ENCODE data around the gene PRDM16. TPM values are rescaled to one million over a fixed set of nuclear protein-coding genes. Genes with fewer than 3 reads are reported as not detected.

PRDM16 gene
- polyA plus RNA-seq, 2 of the 4 experiments (the other 2 are of a cell fraction): 0.03 to 0.35 TPM

- 0 out of 6 replicates have a peak, but pooled peaks of 1 of the 2 experiments have one; percentile 22 for ATAC-seq
- Histone ChIP-seq H3K9me3 (0 out of 3 replicates have a peak, but pooled peaks cover 2% of the 10 kb centered on the region), H3K27ac (no peak overlapping the region), H3K4me2 (no peak overlapping the region), H3K4me1 (peaks cover 3% of the 10 kb centered on the region; the same call in 1 of the 3 replicates), H3K4me3 (no peak overlapping the region)
- POLR2A ChIA-PET: no interaction called here
- DNase-seq (ENCODE audit: low read depth in 1 of 2, low spot score in 1 of 2): no peak
- WGBS (ENCODE audit: missing lambda C conversion rate): 9% methylated on average over 13 of the region's 15 CpGs
- TF ChIP-seq TFCP2L1 (CRISPR knock-in tag; IDR thresholded peaks at IDR 0.05) (no peak), ZSCAN20 (CRISPR knock-in tag; IDR thresholded peaks at IDR 0.05) (no peak), NR3C1 (IDR thresholded peaks at IDR 0.05) (no peak), KDM5A (IDR thresholded peaks at IDR 0.05) (no peak), FOSL2 (IDR thresholded peaks at IDR 0.05) (no peak), FOSL2 (CRISPR knock-in tag; IDR thresholded peaks at IDR 0.05) (no peak), ESRRA (IDR thresholded peaks at IDR 0.05; ENCODE audit: borderline replicate concordance, low read length) (no peak), CHD2 (IDR thresholded peaks at IDR 0.05; ENCODE audit: low read length, partially characterized antibody) (no peak)
- TF ChIP-seq, protein P1, sequence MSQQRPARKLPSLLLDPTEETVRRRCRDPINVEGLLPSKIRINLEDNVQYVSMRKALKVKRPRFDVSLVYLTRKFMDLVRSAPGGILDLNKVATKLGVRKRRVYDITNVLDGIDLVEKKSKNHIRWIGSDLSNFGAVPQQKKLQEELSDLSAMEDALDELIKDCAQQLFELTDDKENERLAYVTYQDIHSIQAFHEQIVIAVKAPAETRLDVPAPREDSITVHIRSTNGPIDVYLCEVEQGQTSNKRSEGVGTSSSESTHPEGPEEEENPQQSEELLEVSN (IDR thresholded peaks at IDR 0.05; ENCODE audit: borderline replicate concordance, low read depth): no peak
- CTCF ChIA-PET: interaction anchor here (0.8 to 1.3 kb wide), 4 partner anchors 9 to 407 kb away, joined by 3 to 5 read pairs (median 4); no protein-coding TSS in a partner anchor
- no peak for FAIRE-seq
Measured at GRCh38 chr1:3419415-3420204, 350.6 kb downstream of the PRDM16 start.

- Histone ChIP-seq H3K4me3 (no peak overlapping the region), H3K27ac (no peak overlapping the region), H3K4me2 (no peak overlapping the region), H3K9me3 (0 out of 3 replicates have a peak, but pooled peaks cover 2% of the 10 kb centered on the region), H3K4me1 (peaks cover 3% of the 10 kb centered on the region; the same call in 1 of the 3 replicates)
- no peak for ATAC-seq
- FAIRE-seq: no peak
- CTCF ChIA-PET: interaction anchor here (0.8 kb wide), 1 partner anchor 32 kb away, joined by 3 read pairs; no protein-coding TSS in a partner anchor
- WGBS (ENCODE audit: missing lambda C conversion rate): 52% methylated on average over 16 of the region's 23 CpGs
- POLR2A ChIA-PET: no interaction called here
- TF ChIP-seq HOXA7 (CRISPR knock-in tag; IDR thresholded peaks at IDR 0.05): no peak
- TF ChIP-seq NR3C1 (IDR thresholded peaks at IDR 0.05): no peak
- TF ChIP-seq MYC (IDR thresholded peaks at IDR 0.05; ENCODE audit: borderline replicate concordance, low read length): no peak
- no peak for TF ChIP-seq ZC3H11A (IDR thresholded peaks at IDR 0.05)
- no peak for TF ChIP-seq SREBF2 (IDR thresholded peaks at IDR 0.05)
- DNase-seq (ENCODE audit: low read depth in 1 of 2, low spot score in 1 of 2): no peak
Measured at GRCh38 chr1:3420218-3420951, 351.4 kb downstream of the PRDM16 start.

GRCh38 chr1:3422638-3423037, 353.6 kb downstream of the PRDM16 start:
- ATAC-seq: no peak
- CTCF ChIA-PET: interaction anchor here (3.8 kb wide), 1 partner anchor 410 kb away, joined by 24 read pairs; no protein-coding TSS in a partner anchor
- 57% methylated on average over 10 of the region's 14 CpGs for WGBS (ENCODE audit: missing lambda C conversion rate)
- no peak for DNase-seq (ENCODE audit: low read depth in 1 of 2, low spot score in 1 of 2)
- peaks cover 3% of the 10 kb centered on the region; the same call in 1 of the 3 replicates for H3K4me1 ChIP-seq
- H3K27ac ChIP-seq: no peak overlapping the region
- FAIRE-seq: no peak
- H3K4me2 ChIP-seq: no peak overlapping the region
- no peak overlapping the region for H3K4me3 ChIP-seq
- POLR2A ChIA-PET: no interaction called here
- no peaks in the 10 kb centered on the region for H3K9me3 ChIP-seq
- TF ChIP-seq ESRRA (IDR thresholded peaks at IDR 0.05; ENCODE audit: borderline replicate concordance, low read length) (no peak), RNF2 (IDR thresholded peaks at IDR 0.05; ENCODE audit: borderline replicate concordance, low read depth) (no peak), USF2 (IDR thresholded peaks at IDR 0.05) (no peak), RARB (CRISPR knock-in tag; IDR thresholded peaks at IDR 0.05) (no peak), RCOR1 (IDR thresholded peaks at IDR 0.05; ENCODE audit: low read depth, low read length) (no peak), EHMT2 (IDR thresholded peaks at IDR 0.05; ENCODE audit: low read depth) (no peak), EP300 (IDR thresholded peaks at IDR 0.05) (no peak), MAX (IDR thresholded peaks at IDR 0.05) (no peak), FOSB (CRISPR knock-in tag; IDR thresholded peaks at IDR 0.05) (no peak), PHF8 (IDR thresholded peaks at IDR 0.05; ENCODE audit: borderline replicate concordance, low read depth) (no peak), JUNB (IDR thresholded peaks at IDR 0.05) (no peak), FOSL2 (IDR thresholded peaks at IDR 0.05) (no peak), FOSL2 (CRISPR knock-in tag; IDR thresholded peaks at IDR 0.05) (no peak), CBX2 (IDR thresholded peaks at IDR 0.05; ENCODE audit: borderline replicate concordance, low read depth) (no peak), KDM5A (IDR thresholded peaks at IDR 0.05) (no peak)
- TF ChIP-seq, protein P2, sequence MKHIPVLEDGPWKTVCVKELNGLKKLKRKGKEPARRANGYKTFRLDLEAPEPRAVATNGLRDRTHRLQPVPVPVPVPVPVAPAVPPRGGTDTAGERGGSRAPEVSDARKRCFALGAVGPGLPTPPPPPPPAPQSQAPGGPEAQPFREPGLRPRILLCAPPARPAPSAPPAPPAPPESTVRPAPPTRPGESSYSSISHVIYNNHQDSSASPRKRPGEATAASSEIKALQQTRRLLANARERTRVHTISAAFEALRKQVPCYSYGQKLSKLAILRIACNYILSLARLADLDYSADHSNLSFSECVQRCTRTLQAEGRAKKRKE (CRISPR knock-in tag; IDR thresholded peaks at IDR 0.05; ENCODE audit: low read depth): no peak
- TF ChIP-seq, protein P3, sequence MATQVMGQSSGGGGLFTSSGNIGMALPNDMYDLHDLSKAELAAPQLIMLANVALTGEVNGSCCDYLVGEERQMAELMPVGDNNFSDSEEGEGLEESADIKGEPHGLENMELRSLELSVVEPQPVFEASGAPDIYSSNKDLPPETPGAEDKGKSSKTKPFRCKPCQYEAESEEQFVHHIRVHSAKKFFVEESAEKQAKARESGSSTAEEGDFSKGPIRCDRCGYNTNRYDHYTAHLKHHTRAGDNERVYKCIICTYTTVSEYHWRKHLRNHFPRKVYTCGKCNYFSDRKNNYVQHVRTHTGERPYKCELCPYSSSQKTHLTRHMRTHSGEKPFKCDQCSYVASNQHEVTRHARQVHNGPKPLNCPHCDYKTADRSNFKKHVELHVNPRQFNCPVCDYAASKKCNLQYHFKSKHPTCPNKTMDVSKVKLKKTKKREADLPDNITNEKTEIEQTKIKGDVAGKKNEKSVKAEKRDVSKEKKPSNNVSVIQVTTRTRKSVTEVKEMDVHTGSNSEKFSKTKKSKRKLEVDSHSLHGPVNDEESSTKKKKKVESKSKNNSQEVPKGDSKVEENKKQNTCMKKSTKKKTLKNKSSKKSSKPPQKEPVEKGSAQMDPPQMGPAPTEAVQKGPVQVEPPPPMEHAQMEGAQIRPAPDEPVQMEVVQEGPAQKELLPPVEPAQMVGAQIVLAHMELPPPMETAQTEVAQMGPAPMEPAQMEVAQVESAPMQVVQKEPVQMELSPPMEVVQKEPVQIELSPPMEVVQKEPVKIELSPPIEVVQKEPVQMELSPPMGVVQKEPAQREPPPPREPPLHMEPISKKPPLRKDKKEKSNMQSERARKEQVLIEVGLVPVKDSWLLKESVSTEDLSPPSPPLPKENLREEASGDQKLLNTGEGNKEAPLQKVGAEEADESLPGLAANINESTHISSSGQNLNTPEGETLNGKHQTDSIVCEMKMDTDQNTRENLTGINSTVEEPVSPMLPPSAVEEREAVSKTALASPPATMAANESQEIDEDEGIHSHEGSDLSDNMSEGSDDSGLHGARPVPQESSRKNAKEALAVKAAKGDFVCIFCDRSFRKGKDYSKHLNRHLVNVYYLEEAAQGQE (IDR thresholded peaks at IDR 0.05): no peak

All from A549 (cell line).